ENCODE data around the gene SORL1.

DNA sequence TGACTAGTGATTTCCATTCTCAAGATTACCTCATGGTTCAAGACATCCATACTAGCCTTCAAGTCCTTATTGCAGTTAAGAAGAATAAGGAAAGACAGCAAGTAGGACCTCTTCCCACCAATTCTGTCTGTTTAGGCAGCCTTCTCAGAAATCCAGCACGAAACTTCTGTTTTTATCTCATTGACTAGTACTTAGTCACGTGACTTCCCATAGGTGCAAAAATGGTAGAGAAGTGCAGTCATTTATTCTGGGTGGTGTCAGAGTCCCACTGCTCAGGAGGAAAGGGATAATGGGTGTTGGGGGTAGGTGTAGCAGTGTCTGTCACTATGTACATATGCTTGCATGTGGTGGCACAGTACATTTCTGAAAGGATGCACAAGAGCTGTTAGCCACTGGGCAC is 58.3 kb downstream of the SORL1 start:
- no peak for TF ChIP-seq FOXA1 (IDR thresholded peaks at IDR 0.05)
- no peak for TF ChIP-seq TARDBP (IDR thresholded peaks at IDR 0.05)
- TF ChIP-seq SP1 (IDR thresholded peaks at IDR 0.05): no peak
- TF ChIP-seq BHLHE40 (IDR thresholded peaks at IDR 0.05; ENCODE audit: borderline replicate concordance): no peak
- no peak for TF ChIP-seq SUZ12 (IDR thresholded peaks at IDR 0.05)
